Measurements from ENCODE around the gene CNGA2.

DNA sequence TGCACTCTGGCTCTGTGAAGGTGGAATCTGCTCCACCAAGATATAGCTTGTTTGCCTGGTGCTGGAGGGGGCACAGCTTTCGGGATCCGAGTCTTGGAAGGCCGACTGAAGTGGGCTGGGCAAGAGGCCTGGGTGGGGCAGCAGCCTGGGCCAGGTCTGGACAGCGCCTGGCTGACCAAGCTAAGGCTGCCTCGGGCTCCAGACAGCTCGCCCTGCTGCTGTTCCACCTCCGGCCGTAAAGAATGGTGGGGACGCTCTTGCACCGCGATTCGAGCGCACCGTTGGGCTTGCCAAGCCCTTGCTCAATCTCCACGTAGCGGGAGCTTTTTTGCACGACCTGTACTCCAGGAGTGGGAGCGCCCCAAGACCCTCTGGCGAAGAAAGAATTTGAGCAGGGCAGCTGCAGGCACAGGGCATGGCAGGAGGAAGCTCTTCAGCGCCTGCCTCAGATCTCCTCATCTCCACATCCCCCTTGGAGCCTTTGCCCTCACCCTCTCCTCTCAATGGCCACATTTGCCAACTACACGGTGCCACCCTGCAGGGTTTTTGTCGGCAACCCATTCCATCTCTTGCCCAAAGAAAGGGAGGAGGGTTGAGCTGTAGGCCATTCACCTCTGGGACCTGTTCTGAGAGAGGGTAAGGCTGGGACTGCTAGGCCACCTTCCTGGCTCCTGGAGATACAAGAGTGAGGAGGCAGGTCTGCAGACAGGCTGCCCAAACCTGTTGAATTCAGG is 18.9 kb downstream of the CNGA2 start:
- TF ChIP-seq GATA2 (IDR thresholded peaks at IDR 0.05; ENCODE audit: low read depth, low read length) (no peak), GATA3 (IDR thresholded peaks at IDR 0.05; ENCODE audit: low read depth, low read length) (no peak)
